Activated CD4-positive, alpha-beta T cell treated with anti-CD3 and anti-CD28 coated beads, Interleukin-2, amount 10 ng/mL, durations not matched to agents 7 days and 5 days (primary cell): ENCODE data around the gene TM6SF1. TPM values are rescaled to one million over a fixed set of nuclear protein-coding genes. Genes with fewer than 3 reads are reported as not detected.
A peak's percentile ranks its signal among the peaks of the same experiment; 100 is the strongest.

Source experiments
- CTCF ChIA-PET: fragments of 350-600 bp; sonication (Branson Sonifier 250); formaldehyde crosslinking; loops from one replicate; lab custom pipeline; 2021; ENCODE audit warnings: antibody characterized with exemption; lab: Charles Lee
- POLR2A ChIA-PET: fragments of 350-600 bp; sonication (Branson Sonifier 250); formaldehyde crosslinking; loops from one replicate; lab custom pipeline; 2021; ENCODE audit warnings: antibody characterized with exemption; lab: Charles Lee
- DNase-seq: peaks from one replicate; pipeline ENCODE4 v3.0.0-alpha.2; 2020
- H3K27ac Mint-ChIP-seq: one replicate; pipeline ENCODE4 v1.8.0; 2021; ENCODE audit warnings: mild to moderate bottlenecking, moderate library complexity, mixed read lengths
- H3K27me3 Mint-ChIP-seq: one replicate; pipeline ENCODE4 v1.8.0; 2021; ENCODE audit warnings: mixed read lengths
- H3K36me3 Mint-ChIP-seq: one replicate; pipeline ENCODE4 v1.8.0; 2021; ENCODE audit warnings: low read depth, mixed read lengths
- H3K4me1 Mint-ChIP-seq: one replicate; pipeline ENCODE4 v1.8.0; 2021; ENCODE audit warnings: mixed read lengths
- H3K4me3 Mint-ChIP-seq: one replicate; pipeline ENCODE4 v1.8.0; 2021; ENCODE audit warnings: mild to moderate bottlenecking, moderate library complexity, mixed read lengths
- H3K9me3 Mint-ChIP-seq: one replicate; pipeline ENCODE4 v1.8.0; 2021; ENCODE audit warnings: mixed read lengths
- total RNA-seq, 2 experiments: library from RNA; stranded (reverse); gene quantifications; one replicate each; pipeline ENCODE4 v1.2.3, GENCODE V29; 2021

TM6SF1 gene
- total RNA-seq, 2 experiments from 2014 or later: 9.4 to 12.5 TPM

GRCh38 chr15:83094583-83094982 lies 12.9 kb upstream of the TM6SF1 start:
- ChIA-PET CTCF (interaction anchor here (0.6 to 1.0 kb wide), 2 partner anchors 11 to 14 kb away, joined by 3 read pairs; no protein-coding TSS in a partner anchor), POLR2A (no interaction called here)
- Mint-ChIP-seq H3K27ac (no peak overlapping the region), H3K27me3 (peaks cover 33% of the 10 kb centered on the region), H3K9me3 (peaks cover 10% of the 10 kb centered on the region), H3K4me1 (peaks cover 6% of the 10 kb centered on the region), H3K4me3 (no peak overlapping the region), H3K36me3 (no peaks in the 10 kb centered on the region)
- no peak for DNase-seq

GRCh38 chr15:83098079-83098478 lies 9.4 kb upstream of the TM6SF1 start:
- no peak overlapping the region for H3K27ac Mint-ChIP-seq
- ChIA-PET CTCF (interaction anchor here (0.7 kb wide), 1 partner anchor 237 kb away, joined by 4 read pairs; no protein-coding TSS in a partner anchor), POLR2A (no interaction called here)
- no peaks in the 10 kb centered on the region for H3K4me1 Mint-ChIP-seq
- H3K4me3 Mint-ChIP-seq: no peak overlapping the region
- H3K36me3 Mint-ChIP-seq: no peaks in the 10 kb centered on the region
- H3K9me3 Mint-ChIP-seq: peaks cover 10% of the 10 kb centered on the region
- DNase-seq: no peak
- peaks cover 56% of the 10 kb centered on the region for H3K27me3 Mint-ChIP-seq

DNA sequence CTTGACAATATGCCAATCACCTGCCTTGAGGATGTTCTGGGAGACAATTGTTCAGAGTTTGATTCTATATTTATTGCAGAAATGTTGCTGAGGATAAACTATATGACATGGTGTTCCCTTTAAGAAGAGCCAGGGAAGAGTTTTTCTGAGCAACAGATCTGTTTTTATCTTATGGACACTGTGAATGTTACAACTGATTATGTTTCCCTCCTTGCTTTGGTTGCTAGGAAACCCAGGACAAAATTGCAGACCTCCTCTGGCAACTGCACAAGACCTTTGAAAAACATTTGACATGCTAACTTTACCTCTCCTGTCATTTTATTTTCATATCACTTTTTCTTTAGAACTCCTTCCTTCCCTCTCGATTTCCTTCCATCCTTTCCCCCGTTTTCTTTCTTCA lies 8.2 kb upstream of the TM6SF1 start:
- peaks cover 57% of the 10 kb centered on the region for H3K27me3 Mint-ChIP-seq
- H3K4me3 Mint-ChIP-seq: no peak overlapping the region
- H3K27ac Mint-ChIP-seq: no peak overlapping the region
- CTCF ChIA-PET: no interaction called here
- peaks cover 10% of the 10 kb centered on the region for H3K9me3 Mint-ChIP-seq
- POLR2A ChIA-PET: no interaction called here
- no peaks in the 10 kb centered on the region for H3K36me3 Mint-ChIP-seq
- DNase-seq: no peak
- no peaks in the 10 kb centered on the region for H3K4me1 Mint-ChIP-seq

DNA sequence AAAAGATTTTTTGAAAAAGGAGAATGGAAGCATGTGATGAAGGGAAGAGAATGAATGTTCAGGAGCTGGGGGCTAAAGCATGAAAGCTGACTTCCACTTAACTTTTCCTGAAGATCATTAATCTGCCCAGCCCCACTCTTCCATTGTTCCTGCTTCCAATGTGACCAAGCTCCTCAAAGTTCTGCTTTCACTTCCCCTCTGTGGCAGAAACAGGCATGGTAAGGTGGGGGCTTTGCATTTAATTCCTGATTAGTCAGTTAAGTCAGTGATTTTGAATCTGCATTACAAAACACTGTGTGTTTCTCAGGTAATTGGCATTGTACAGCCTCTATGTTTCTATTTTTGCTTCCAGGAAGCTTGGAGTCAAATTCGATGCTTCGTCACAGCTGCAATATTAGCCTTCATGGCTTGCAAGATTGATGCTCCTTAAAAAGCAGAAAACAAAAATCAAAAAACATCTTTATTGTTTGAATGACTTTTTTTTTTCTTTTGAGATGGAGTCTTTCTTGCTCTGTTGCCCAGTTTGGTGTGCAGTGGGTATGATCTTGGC lies 7.3 kb upstream of the TM6SF1 start:
- Mint-ChIP-seq H3K27me3 (peaks cover 55% of the 10 kb centered on the region), H3K4me1 (no peaks in the 10 kb centered on the region), H3K27ac (no peak overlapping the region), H3K4me3 (no peak overlapping the region), H3K36me3 (no peaks in the 10 kb centered on the region), H3K9me3 (peaks cover 10% of the 10 kb centered on the region)
- DNase-seq: no peak
- ChIA-PET POLR2A (interaction anchor here (0.6 kb wide), 1 partner anchor 1051 kb away, joined by 3 read pairs; no protein-coding TSS in a partner anchor), CTCF (interaction anchor here (1.1 kb wide), 1 partner anchor 10 kb away, joined by 4 read pairs; no protein-coding TSS in a partner anchor)

DNA sequence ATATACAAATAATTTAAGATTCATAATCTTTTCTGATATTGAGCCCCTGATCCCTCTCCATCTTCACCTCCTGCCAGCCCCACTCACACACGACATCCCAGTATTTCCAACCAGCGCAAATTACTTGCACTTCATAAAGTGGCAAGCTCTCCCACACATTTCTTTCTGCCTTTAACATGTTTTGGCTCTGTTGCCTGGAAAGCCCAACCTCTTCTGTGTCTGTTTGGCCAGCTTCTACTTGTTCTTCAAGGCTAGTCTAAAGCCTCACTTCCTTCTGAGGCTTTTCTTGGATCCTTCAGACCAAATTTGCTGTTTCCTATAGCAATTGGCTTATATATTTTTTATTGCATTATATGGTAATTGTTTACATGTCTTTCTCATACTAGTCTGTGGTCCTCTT lies 5.1 kb upstream of the TM6SF1 start:
- no peaks in the 10 kb centered on the region for H3K36me3 Mint-ChIP-seq
- H3K9me3 Mint-ChIP-seq: peaks cover 10% of the 10 kb centered on the region
- CTCF ChIA-PET: no interaction called here
- no peak overlapping the region for H3K27ac Mint-ChIP-seq
- H3K4me3 Mint-ChIP-seq: no peak overlapping the region
- no peak for DNase-seq
- POLR2A ChIA-PET: no interaction called here
- H3K4me1 Mint-ChIP-seq: peaks cover 3% of the 10 kb centered on the region
- peaks cover 60% of the 10 kb centered on the region for H3K27me3 Mint-ChIP-seq

GRCh38 chr15:83104141-83104540 lies 3.3 kb upstream of the TM6SF1 start:
- CTCF ChIA-PET: no interaction called here
- Mint-ChIP-seq H3K9me3 (no peaks in the 10 kb centered on the region), H3K27ac (no peak overlapping the region), H3K4me3 (no peak overlapping the region), H3K36me3 (no peaks in the 10 kb centered on the region), H3K27me3 (peaks cover 48% of the 10 kb centered on the region), H3K4me1 (peaks cover 15% of the 10 kb centered on the region)
- no peak for DNase-seq
- POLR2A ChIA-PET: no interaction called here

DNA sequence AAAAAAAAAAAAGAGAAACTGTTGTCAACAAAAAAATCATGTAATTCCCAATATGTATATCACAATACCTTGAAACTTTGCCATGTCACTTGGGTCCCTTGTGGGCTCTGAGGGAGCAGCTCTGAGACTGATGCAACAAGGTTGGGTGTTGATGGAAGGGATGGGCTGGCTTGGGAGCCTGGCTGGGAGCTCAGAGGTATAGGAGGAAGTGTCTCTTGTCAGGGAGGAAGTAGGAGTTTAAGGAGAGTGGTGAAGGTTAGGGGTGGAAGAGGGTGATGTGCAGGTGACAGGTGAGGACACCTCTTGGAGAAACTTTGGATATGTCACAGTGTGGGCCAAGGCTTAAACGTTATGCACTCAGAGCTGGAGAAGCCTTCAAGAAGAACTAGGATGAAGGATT lies 2.0 kb upstream of the TM6SF1 start:
- Mint-ChIP-seq H3K27ac (no peak overlapping the region), H3K27me3 (peaks cover 38% of the 10 kb centered on the region)

DNA sequence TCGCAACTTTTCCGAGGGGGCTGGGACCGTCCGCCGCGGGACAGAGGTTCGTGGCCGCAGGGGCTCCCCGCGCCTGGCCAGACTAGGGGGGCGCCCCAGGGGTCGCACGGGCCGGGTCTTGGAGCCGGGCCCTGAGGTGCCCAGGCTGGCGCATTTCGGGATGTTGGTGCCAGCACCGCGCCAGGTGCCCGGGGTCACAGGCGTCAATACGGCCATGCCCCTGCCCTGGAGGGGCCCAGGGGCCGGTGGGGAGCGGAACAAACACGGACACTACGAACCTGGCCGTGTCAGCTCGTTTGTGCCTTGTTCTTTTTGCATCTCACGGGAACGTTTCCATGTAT lies 366 bp downstream of the TM6SF1 start:
- Mint-ChIP-seq H3K36me3 (peaks cover 12% of the 10 kb centered on the region), H3K4me1 (peaks cover 30% of the 10 kb centered on the region), H3K4me3 (peak overlapping the region; percentile 84), H3K9me3 (no peaks in the 10 kb centered on the region), H3K27ac (peak overlapping the region; percentile 85), H3K27me3 (peaks cover 23% of the 10 kb centered on the region)
- CTCF ChIA-PET: interaction anchor here (1.3 kb wide), 1 partner anchor 572 kb away, joined by 3 read pairs; no protein-coding TSS in a partner anchor
- POLR2A ChIA-PET: no interaction called here
- no peak for DNase-seq

More for the DNA sequence above, 2.0 kb upstream of the TM6SF1 start:
- H3K4me3 Mint-ChIP-seq: no peak overlapping the region
- POLR2A ChIA-PET: no interaction called here
- H3K9me3 Mint-ChIP-seq: no peaks in the 10 kb centered on the region
- CTCF ChIA-PET: interaction anchor here (0.9 to 1.3 kb wide), 2 partner anchors 11 to 56 kb away, joined by 3 read pairs; no protein-coding TSS in a partner anchor
- H3K36me3 Mint-ChIP-seq: peaks cover 3% of the 10 kb centered on the region
- peaks cover 24% of the 10 kb centered on the region for H3K4me1 Mint-ChIP-seq
- no peak for DNase-seq

- H3K9me3 Mint-ChIP-seq: no peaks in the 10 kb centered on the region
- peak overlapping the region; percentile 85 for H3K27ac Mint-ChIP-seq
- peak overlapping the region; percentile 84 for H3K4me3 Mint-ChIP-seq
- peaks cover 17% of the 10 kb centered on the region for H3K36me3 Mint-ChIP-seq
- peaks cover 23% of the 10 kb centered on the region for H3K27me3 Mint-ChIP-seq
- POLR2A ChIA-PET: no interaction called here
- peak; percentile 38 for DNase-seq
- CTCF ChIA-PET: interaction anchor here (1.1 kb wide), 1 partner anchor 36 kb away, joined by 4 read pairs; no protein-coding TSS in a partner anchor
- H3K4me1 Mint-ChIP-seq: peaks cover 30% of the 10 kb centered on the region
Measured at GRCh38 chr15:83108266-83109219, 1.1 kb downstream of the TM6SF1 start.

DNA sequence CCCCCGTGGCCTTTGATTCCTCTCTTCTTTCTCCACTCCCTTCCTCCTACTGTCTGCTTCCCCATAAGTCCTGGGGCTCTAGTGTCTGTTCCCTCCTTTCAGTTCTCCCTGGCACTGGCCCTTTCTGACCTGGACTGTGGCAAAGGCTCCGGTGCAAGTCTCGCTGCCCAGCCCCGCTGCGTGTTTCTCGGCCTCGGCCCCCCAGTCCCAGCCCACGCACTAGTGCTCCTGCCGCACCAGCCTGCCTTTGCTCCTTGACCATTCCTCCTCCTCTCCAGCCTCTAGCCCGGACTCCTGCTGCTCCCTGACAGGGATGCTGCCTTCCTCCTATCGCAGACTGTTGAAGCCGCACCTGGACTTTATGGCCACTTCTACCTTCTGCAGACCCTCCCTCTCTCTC lies 2.1 kb downstream of the TM6SF1 start:
- Mint-ChIP-seq H3K27ac (peak overlapping the region; percentile 14), H3K27me3 (peaks cover 18% of the 10 kb centered on the region), H3K9me3 (no peaks in the 10 kb centered on the region), H3K4me1 (peaks cover 30% of the 10 kb centered on the region), H3K36me3 (peaks cover 23% of the 10 kb centered on the region), H3K4me3 (no peak overlapping the region)
- DNase-seq: no peak
- POLR2A ChIA-PET: no interaction called here
- CTCF ChIA-PET: interaction anchor here (1.1 kb wide), 1 partner anchor 37 kb away, joined by 4 read pairs; no protein-coding TSS in a partner anchor

DNA sequence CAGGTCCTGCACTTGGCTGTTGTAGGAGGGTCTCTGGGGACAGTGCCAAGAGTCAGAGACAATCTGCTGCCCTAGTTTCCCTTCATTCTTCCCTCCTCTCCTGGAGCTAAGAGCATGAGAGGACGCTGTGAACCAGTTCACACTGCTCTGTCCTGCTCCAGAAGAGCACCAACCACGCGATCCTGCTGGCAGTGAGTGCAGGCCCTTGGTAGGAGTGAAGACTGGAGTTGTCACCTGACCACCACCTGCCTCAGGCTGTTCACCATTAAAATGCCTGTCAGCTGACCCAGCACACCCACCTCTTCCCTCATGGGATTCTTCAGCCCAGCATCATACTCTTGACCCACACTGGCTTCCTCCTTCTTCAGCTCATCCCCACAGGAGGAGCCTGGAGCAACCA lies 2.9 kb downstream of the TM6SF1 start:
- H3K9me3 Mint-ChIP-seq: no peaks in the 10 kb centered on the region
- ChIA-PET CTCF (interaction anchor here (1.2 kb wide), 1 partner anchor 9 kb away, joined by 4 read pairs; no protein-coding TSS in a partner anchor), POLR2A (no interaction called here)
- no peak overlapping the region for H3K27ac Mint-ChIP-seq
- no peak for DNase-seq
- H3K4me1 Mint-ChIP-seq: peaks cover 30% of the 10 kb centered on the region
- H3K27me3 Mint-ChIP-seq: peaks cover 17% of the 10 kb centered on the region
- H3K4me3 Mint-ChIP-seq: no peak overlapping the region
- peaks cover 28% of the 10 kb centered on the region for H3K36me3 Mint-ChIP-seq

GRCh38 chr15:83111149-83111548 lies 3.7 kb downstream of the TM6SF1 start:
- H3K36me3 Mint-ChIP-seq: peaks cover 33% of the 10 kb centered on the region
- peaks cover 30% of the 10 kb centered on the region for H3K4me1 Mint-ChIP-seq
- no peaks in the 10 kb centered on the region for H3K9me3 Mint-ChIP-seq
- H3K4me3 Mint-ChIP-seq: no peak overlapping the region
- ChIA-PET CTCF (interaction anchor here (1.2 kb wide), 1 partner anchor 10 kb away, joined by 4 read pairs; no protein-coding TSS in a partner anchor), POLR2A (no interaction called here)
- DNase-seq: no peak
- no peak overlapping the region for H3K27ac Mint-ChIP-seq
- H3K27me3 Mint-ChIP-seq: peaks cover 12% of the 10 kb centered on the region
